Astrocyte (in vitro differentiated cells and primary cell): ENCODE data around the gene SLC48A1. TPM values are rescaled to one million over a fixed set of nuclear protein-coding genes. Genes with fewer than 3 reads are reported as not detected.
A peak's percentile ranks its signal among the peaks of the same experiment; 100 is the strongest.

Source experiments
- DNase-seq: peaks from one replicate; pipeline ENCODE4 v3.0.0-alpha.2; 2010; ENCODE audit warnings: low read depth
- FAIRE-seq: peaks from 2 replicates; lab custom pipeline; 2011; peaks lifted over from hg19 to GRCh38; lab: Jason Lieb, UNC
- H2AFZ ChIP-seq: 2 replicates; pipeline ENCODE4 v1.6.0; 2012; ENCODE audit warnings: low read depth, low read length, inconsistent platforms
- H3K27ac ChIP-seq: 2 replicates; pipeline ENCODE4 v1.5.1; 2011; ENCODE audit warnings: low read depth, low read length, inconsistent platforms
- H3K27me3 ChIP-seq: 2 replicates; pipeline ENCODE4 v1.6.0; 2011; ENCODE audit warnings: low read length, inconsistent platforms; ENCODE audit not compliant: insufficient read depth
- H3K36me3 ChIP-seq: 2 replicates; pipeline ENCODE4 v1.5.1; 2011; ENCODE audit warnings: low read length, inconsistent platforms; ENCODE audit not compliant: insufficient read depth
- H3K4me1 ChIP-seq: 2 replicates; pipeline ENCODE4 v1.5.1; 2011; ENCODE audit warnings: low read length, inconsistent platforms; ENCODE audit not compliant: insufficient read depth
- H3K4me2 ChIP-seq: 2 replicates; pipeline ENCODE4 v1.6.0; 2012; ENCODE audit warnings: low read length, inconsistent platforms
- H3K4me3 ChIP-seq: 2 replicates; pipeline ENCODE4 v1.5.1; 2011; ENCODE audit warnings: low read depth, mild to moderate bottlenecking, low read length, inconsistent platforms; ENCODE audit not compliant: insufficient read depth
- H3K79me2 ChIP-seq: 2 replicates; pipeline ENCODE4 v1.6.0; 2012; ENCODE audit warnings: mild to moderate bottlenecking, low read length, inconsistent platforms; ENCODE audit not compliant: insufficient read depth
- H3K9ac ChIP-seq: 2 replicates; pipeline ENCODE4 v1.6.0; 2012; ENCODE audit warnings: mild to moderate bottlenecking, low read length, inconsistent platforms
- H3K9me3 ChIP-seq: 2 replicates; pipeline ENCODE4 v1.5.1; 2012; ENCODE audit warnings: low read depth, mild to moderate bottlenecking, low read length, inconsistent platforms; ENCODE audit not compliant: insufficient read depth
- H4K20me1 ChIP-seq: 2 replicates; pipeline ENCODE4 v1.6.0; 2012; ENCODE audit warnings: low read length, inconsistent platforms; ENCODE audit not compliant: insufficient read depth
- H3K27ac Mint-ChIP-seq: one replicate; pipeline ENCODE4 v1.8.0; 2021; ENCODE audit warnings: mild to moderate bottlenecking, mixed read lengths; ENCODE audit not compliant: unreplicated experiment
- H3K27me3 Mint-ChIP-seq: one replicate; pipeline ENCODE4 v1.8.0; 2021; ENCODE audit warnings: low read depth, mixed read lengths; ENCODE audit not compliant: unreplicated experiment
- H3K36me3 Mint-ChIP-seq: one replicate; pipeline ENCODE4 v1.8.0; 2021; ENCODE audit warnings: low read depth, mixed read lengths; ENCODE audit not compliant: unreplicated experiment
- H3K4me1 Mint-ChIP-seq: one replicate; pipeline ENCODE4 v1.8.0; 2021; ENCODE audit warnings: low read depth, mixed read lengths; ENCODE audit not compliant: unreplicated experiment
- H3K4me3 Mint-ChIP-seq: one replicate; pipeline ENCODE4 v1.8.0; 2021; ENCODE audit warnings: mild to moderate bottlenecking, moderate library complexity, mixed read lengths; ENCODE audit not compliant: unreplicated experiment
- H3K9me3 Mint-ChIP-seq: one replicate; pipeline ENCODE4 v1.8.0; 2021; ENCODE audit warnings: mild to moderate bottlenecking, mixed read lengths; ENCODE audit not compliant: unreplicated experiment
- CTCF ChIP-seq: IDR thresholded peaks from 2 replicates; pipeline ENCODE4 v1.5.1; 2011; ENCODE audit warnings: low read depth, mild to moderate bottlenecking, inconsistent platforms, low read length, moderate library complexity; ENCODE audit not compliant: insufficient read depth
- EZH2 ChIP-seq: IDR thresholded peaks from 2 replicates; pipeline ENCODE4 v1.6.1; 2012; ENCODE audit warnings: mild to moderate bottlenecking, low read length, inconsistent platforms; ENCODE audit not compliant: insufficient read depth
- total RNA-seq: library from RNA; stranded (reverse); gene quantifications from 2 replicates; pipeline ENCODE4 v1.2.1, GENCODE V29; 2021

SLC48A1 gene
- total RNA-seq, 1 donor from 2014 or later: 23.8 TPM

GRCh38 chr12:47821346-47821706 lies 48.3 kb downstream of the SLC48A1 start:
- Histone ChIP-seq H2AFZ (peak overlapping the region; percentile 70), H4K20me1 (peaks cover 28% of the 10 kb centered on the region), H3K9ac (peak overlapping the region; percentile 95), H3K27me3 (no peaks in the 10 kb centered on the region), H3K79me2 (peaks cover 39% of the 10 kb centered on the region), H3K4me3 (no peak overlapping the region), H3K4me2 (peak overlapping the region; percentile 99), H3K9me3 (no peaks in the 10 kb centered on the region), H3K27ac (peak overlapping the region; percentile 96), H3K4me1 (peaks cover 38% of the 10 kb centered on the region), H3K36me3 (no peaks in the 10 kb centered on the region)
- TF ChIP-seq EZH2 (no peak), CTCF (no peak)
- Mint-ChIP-seq H3K27ac (peak overlapping the region; percentile 100), H3K4me3 (peak overlapping the region; percentile 96), H3K9me3 (no peaks in the 10 kb centered on the region), H3K36me3 (no peaks in the 10 kb centered on the region), H3K4me1 (peaks cover 55% of the 10 kb centered on the region), H3K27me3 (no peaks in the 10 kb centered on the region)
- no peak for FAIRE-seq
- no peak for DNase-seq

GRCh38 chr12:47822401-47822800 lies 49.4 kb downstream of the SLC48A1 start:
- Histone ChIP-seq H3K27ac (no peak overlapping the region), H3K4me2 (no peak overlapping the region), H3K27me3 (no peaks in the 10 kb centered on the region), H3K4me3 (no peak overlapping the region), H2AFZ (no peak overlapping the region), H3K4me1 (peaks cover 29% of the 10 kb centered on the region), H3K79me2 (peaks cover 28% of the 10 kb centered on the region), H3K36me3 (no peaks in the 10 kb centered on the region), H4K20me1 (peaks cover 17% of the 10 kb centered on the region), H3K9me3 (no peaks in the 10 kb centered on the region), H3K9ac (no peak overlapping the region)
- no peak for TF ChIP-seq EZH2
- no peak for TF ChIP-seq CTCF
- FAIRE-seq (no peak), DNase-seq (no peak)
- Mint-ChIP-seq H3K9me3 (no peaks in the 10 kb centered on the region), H3K4me3 (no peak overlapping the region), H3K4me1 (peaks cover 49% of the 10 kb centered on the region), H3K27ac (peak overlapping the region; percentile 80), H3K27me3 (no peaks in the 10 kb centered on the region), H3K36me3 (no peaks in the 10 kb centered on the region)

- Histone ChIP-seq H2AFZ (no peak overlapping the region), H3K4me3 (no peak overlapping the region), H3K27ac (no peak overlapping the region), H3K27me3 (no peaks in the 10 kb centered on the region), H3K79me2 (peaks cover 23% of the 10 kb centered on the region), H4K20me1 (peaks cover 13% of the 10 kb centered on the region), H3K4me1 (peaks cover 24% of the 10 kb centered on the region), H3K9ac (no peak overlapping the region), H3K4me2 (no peak overlapping the region), H3K36me3 (no peaks in the 10 kb centered on the region), H3K9me3 (no peaks in the 10 kb centered on the region)
- Mint-ChIP-seq H3K27ac (peak overlapping the region; percentile 38), H3K9me3 (no peaks in the 10 kb centered on the region), H3K27me3 (no peaks in the 10 kb centered on the region), H3K4me1 (peaks cover 45% of the 10 kb centered on the region), H3K4me3 (no peak overlapping the region), H3K36me3 (no peaks in the 10 kb centered on the region)
- DNase-seq (no peak), FAIRE-seq (no peak)
- TF ChIP-seq CTCF (no peak), EZH2 (no peak)
Measured at GRCh38 chr12:47822863-47823262, 49.8 kb downstream of the SLC48A1 start.
